ENCODE data around the gene PATJ.

PATJ gene

DNA sequence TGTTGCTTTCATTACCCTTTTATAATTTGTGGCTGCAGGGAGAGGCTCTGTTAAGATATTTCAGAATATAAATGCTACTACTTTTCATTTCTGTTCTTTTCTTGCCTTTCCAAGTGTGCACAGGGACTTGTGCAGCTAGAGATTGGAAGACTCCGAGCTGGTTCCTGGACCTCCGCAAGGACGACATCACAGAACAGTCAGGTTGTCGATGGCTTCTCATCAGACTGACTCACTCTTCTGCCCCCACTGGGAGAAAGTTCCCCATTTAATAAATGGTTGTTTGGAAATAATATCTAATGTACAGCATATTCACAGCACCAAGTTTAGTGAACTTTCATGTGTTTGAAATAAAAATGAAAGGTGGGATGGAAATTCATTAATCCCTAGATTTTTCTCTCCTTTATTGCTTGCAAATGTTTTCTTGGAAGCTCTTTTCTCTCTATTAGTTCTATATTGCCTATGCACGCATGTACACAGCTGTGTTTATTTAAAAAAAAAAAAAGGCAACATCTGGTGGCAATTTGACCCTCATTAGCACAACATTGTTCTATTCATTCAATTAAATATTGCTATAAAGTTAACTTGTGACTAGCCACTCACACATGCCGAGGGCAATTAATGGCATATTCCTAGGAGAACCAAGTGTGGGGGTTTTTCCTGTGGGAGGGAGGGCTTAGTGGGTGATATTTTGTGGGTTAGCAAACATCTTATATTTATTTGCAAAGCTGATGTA, 374.9 kb downstream of the PATJ start:
- Histone ChIP-seq H3K4me3 (replicated peaks; ENCODE audit: insufficient read depth, low read length) (no peak overlapping the region), H3K27ac (replicated peaks) (no peak overlapping the region), H3K27me3 (ENCODE audit: insufficient read depth, poor library complexity, severe bottlenecking) (no peaks in the 10 kb centered on the region)
- TF ChIP-seq, protein P1, sequence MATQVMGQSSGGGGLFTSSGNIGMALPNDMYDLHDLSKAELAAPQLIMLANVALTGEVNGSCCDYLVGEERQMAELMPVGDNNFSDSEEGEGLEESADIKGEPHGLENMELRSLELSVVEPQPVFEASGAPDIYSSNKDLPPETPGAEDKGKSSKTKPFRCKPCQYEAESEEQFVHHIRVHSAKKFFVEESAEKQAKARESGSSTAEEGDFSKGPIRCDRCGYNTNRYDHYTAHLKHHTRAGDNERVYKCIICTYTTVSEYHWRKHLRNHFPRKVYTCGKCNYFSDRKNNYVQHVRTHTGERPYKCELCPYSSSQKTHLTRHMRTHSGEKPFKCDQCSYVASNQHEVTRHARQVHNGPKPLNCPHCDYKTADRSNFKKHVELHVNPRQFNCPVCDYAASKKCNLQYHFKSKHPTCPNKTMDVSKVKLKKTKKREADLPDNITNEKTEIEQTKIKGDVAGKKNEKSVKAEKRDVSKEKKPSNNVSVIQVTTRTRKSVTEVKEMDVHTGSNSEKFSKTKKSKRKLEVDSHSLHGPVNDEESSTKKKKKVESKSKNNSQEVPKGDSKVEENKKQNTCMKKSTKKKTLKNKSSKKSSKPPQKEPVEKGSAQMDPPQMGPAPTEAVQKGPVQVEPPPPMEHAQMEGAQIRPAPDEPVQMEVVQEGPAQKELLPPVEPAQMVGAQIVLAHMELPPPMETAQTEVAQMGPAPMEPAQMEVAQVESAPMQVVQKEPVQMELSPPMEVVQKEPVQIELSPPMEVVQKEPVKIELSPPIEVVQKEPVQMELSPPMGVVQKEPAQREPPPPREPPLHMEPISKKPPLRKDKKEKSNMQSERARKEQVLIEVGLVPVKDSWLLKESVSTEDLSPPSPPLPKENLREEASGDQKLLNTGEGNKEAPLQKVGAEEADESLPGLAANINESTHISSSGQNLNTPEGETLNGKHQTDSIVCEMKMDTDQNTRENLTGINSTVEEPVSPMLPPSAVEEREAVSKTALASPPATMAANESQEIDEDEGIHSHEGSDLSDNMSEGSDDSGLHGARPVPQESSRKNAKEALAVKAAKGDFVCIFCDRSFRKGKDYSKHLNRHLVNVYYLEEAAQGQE (IDR thresholded peaks at IDR 0.05; ENCODE audit: insufficient replicate concordance, low read depth), result no peak
- TF ChIP-seq, protein P2, sequence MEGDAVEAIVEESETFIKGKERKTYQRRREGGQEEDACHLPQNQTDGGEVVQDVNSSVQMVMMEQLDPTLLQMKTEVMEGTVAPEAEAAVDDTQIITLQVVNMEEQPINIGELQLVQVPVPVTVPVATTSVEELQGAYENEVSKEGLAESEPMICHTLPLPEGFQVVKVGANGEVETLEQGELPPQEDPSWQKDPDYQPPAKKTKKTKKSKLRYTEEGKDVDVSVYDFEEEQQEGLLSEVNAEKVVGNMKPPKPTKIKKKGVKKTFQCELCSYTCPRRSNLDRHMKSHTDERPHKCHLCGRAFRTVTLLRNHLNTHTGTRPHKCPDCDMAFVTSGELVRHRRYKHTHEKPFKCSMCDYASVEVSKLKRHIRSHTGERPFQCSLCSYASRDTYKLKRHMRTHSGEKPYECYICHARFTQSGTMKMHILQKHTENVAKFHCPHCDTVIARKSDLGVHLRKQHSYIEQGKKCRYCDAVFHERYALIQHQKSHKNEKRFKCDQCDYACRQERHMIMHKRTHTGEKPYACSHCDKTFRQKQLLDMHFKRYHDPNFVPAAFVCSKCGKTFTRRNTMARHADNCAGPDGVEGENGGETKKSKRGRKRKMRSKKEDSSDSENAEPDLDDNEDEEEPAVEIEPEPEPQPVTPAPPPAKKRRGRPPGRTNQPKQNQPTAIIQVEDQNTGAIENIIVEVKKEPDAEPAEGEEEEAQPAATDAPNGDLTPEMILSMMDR (IDR thresholded peaks at IDR 0.05; ENCODE audit: insufficient read depth, low read length), result no peak
- TF ChIP-seq GABPA (IDR thresholded peaks at IDR 0.05; ENCODE audit: low read depth), result no peak
- TF ChIP-seq SPI1 (IDR thresholded peaks at IDR 0.05; ENCODE audit: borderline replicate concordance, low read depth), result no peak
- no peak for TF ChIP-seq POLR2AphosphoS5 (IDR thresholded peaks at IDR 0.05; ENCODE audit: low read depth)
- no peak for DNase-seq (ENCODE audit: low read depth in 1 of 2, low spot score in 1 of 2)

- TF ChIP-seq, protein P1 (IDR thresholded peaks at IDR 0.05; ENCODE audit: insufficient replicate concordance, low read depth), result no peak
- TF ChIP-seq, protein P2 (IDR thresholded peaks at IDR 0.05; ENCODE audit: insufficient read depth, low read length), result no peak
- TF ChIP-seq POLR2AphosphoS5 (IDR thresholded peaks at IDR 0.05; ENCODE audit: low read depth) (no peak), SPI1 (IDR thresholded peaks at IDR 0.05; ENCODE audit: borderline replicate concordance, low read depth) (no peak), GABPA (IDR thresholded peaks at IDR 0.05; ENCODE audit: low read depth) (no peak)
- no peak overlapping the region for H3K4me3 ChIP-seq (replicated peaks; ENCODE audit: insufficient read depth, low read length)
- DNase-seq (ENCODE audit: low read depth in 1 of 2, low spot score in 1 of 2), result no peak
- no peak overlapping the region for H3K27ac ChIP-seq (replicated peaks)
- no peaks in the 10 kb centered on the region for H3K27me3 ChIP-seq (ENCODE audit: insufficient read depth, poor library complexity, severe bottlenecking)
Measured at GRCh38 chr1:62126579-62127290, 384.5 kb downstream of the PATJ start.

DNA sequence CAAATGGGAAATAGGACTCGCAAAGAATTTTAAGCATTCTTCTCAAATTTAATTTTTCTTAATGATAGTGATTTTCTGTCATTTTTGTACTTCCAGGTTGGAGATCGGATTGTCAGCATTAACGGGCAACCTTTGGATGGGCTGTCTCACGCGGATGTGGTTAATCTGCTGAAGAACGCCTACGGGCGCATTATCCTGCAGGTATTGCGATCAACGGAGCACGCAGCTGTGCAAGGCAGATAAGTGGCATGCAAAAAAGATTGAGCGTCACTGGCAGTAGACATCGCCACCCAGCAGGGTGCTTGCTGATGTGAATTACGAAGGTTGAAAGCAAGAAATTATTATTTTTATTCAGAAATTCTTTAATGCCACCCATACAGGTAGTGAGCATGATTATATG, 386.5 kb downstream of the PATJ start:
- Histone ChIP-seq H3K4me3 (replicated peaks; ENCODE audit: insufficient read depth, low read length) (no peak overlapping the region), H3K27ac (replicated peaks) (no peak overlapping the region), H3K27me3 (ENCODE audit: insufficient read depth, poor library complexity, severe bottlenecking) (no peaks in the 10 kb centered on the region)
- no peak for DNase-seq (ENCODE audit: low read depth in 1 of 2, low spot score in 1 of 2)
- TF ChIP-seq, protein P1 (IDR thresholded peaks at IDR 0.05; ENCODE audit: insufficient replicate concordance, low read depth), result no peak
- TF ChIP-seq SPI1 (IDR thresholded peaks at IDR 0.05; ENCODE audit: borderline replicate concordance, low read depth), result no peak
- TF ChIP-seq, protein P2 (IDR thresholded peaks at IDR 0.05; ENCODE audit: insufficient read depth, low read length), result no peak
- TF ChIP-seq GABPA (IDR thresholded peaks at IDR 0.05; ENCODE audit: low read depth), result no peak
- no peak for TF ChIP-seq POLR2AphosphoS5 (IDR thresholded peaks at IDR 0.05; ENCODE audit: low read depth)

Measured in HL-60 (cell line).